Endothelial cell of umbilical vein (primary cell): Measurements from ENCODE around the gene BORA. TPM values are rescaled to one million over a fixed set of nuclear protein-coding genes. Genes with fewer than 3 reads are reported as not detected.

Experiments used
- polyA plus RNA-seq, 4 experiments: library from polyadenylated mRNA; depleted of rRNA in 3 of 4; stranded (reverse) in 3 of 4; unstranded in 1 of 4; fragments of >200 nt; gene quantifications; 2 replicates each; pipeline versions ENCODE4 v1.2.1 to v1.2.3, GENCODE V29; 2011 to 2012; ENCODE audit warnings: missing spikeins in 1 of 4
- small RNA-seq: library from RNA; depleted of rRNA; stranded (forward); fragments of <200 nt; gene quantifications from one replicate; pipeline ENCODE3, GENCODE V24; 2012; ENCODE audit warnings: low replicate concordance, low read depth; ENCODE audit not compliant: insufficient read depth, insufficient read length
- total RNA-seq: library from RNA; stranded (reverse); gene quantifications from 2 replicates; pipeline ENCODE4 v1.2.3, GENCODE V29; 2021

The BORA gene
- total and polyA plus RNA-seq, 2 donors (not counting 3 experiments of a cell fraction or from before 2014, with no cell fraction given), result 3.2 to 11.2 TPM

Small RNA genes lying within 50 kb of the gene (small RNA-seq; reads per million reads assigned to genes)
- gene RNU6-80P, result 1.8 reads per million

Other genes starting within 250 kb of the BORA start
- gene MZT1, start 294 bp upstream of the BORA start, total RNA-seq, result 19.4 and 22.6 TPM in 2 replicates
- 4.2 and 6.3 TPM in 2 replicates for gene MZT1, start 294 bp upstream of the BORA start, polyA plus RNA-seq
- gene DIS3, start 54.0 kb downstream of the BORA start, total RNA-seq, result 31.4 and 32.8 TPM in 2 replicates
- gene DIS3, start 54.0 kb downstream of the BORA start, polyA plus RNA-seq, result 11.4 and 12.4 TPM in 2 replicates
- 18.2 and 18.4 TPM in 2 replicates for gene PIBF1, start 54.2 kb downstream of the BORA start, total RNA-seq
- gene PIBF1, start 54.2 kb downstream of the BORA start, polyA plus RNA-seq, result 0.72 and 1.4 TPM in 2 replicates